ENCODE results near the gene FAM171A2. TPM values are rescaled to one million over a fixed set of nuclear protein-coding genes. Genes with fewer than 3 reads are reported as not detected.

FAM171A2 gene
- total RNA-seq, 1 experiment from 2014 or later: 27.5 TPM

GRCh38 chr17:44308865-44309264 is 54.8 kb downstream of the FAM171A2 start:
- peaks cover 9% of the 10 kb centered on the region for H3K23me2 ChIP-seq (ENCODE audit: insufficient read length, low read depth, low read length, poor library complexity, severe bottlenecking)
- peaks cover 28% of the 10 kb centered on the region for H3K27me3 Mint-ChIP-seq (ENCODE audit: low read depth)

More at GRCh38 chr17:44308865-44309264, 54.8 kb downstream of the FAM171A2 start:
- peak; percentile 46 for DNase-seq
- Mint-ChIP-seq H3K27ac (no peak overlapping the region), H3K4me1 (peaks cover 34 to 49% of the 10 kb centered on the region in 2 experiments), H3K9me3 (no peaks in the 10 kb centered on the region), H3K36me3 (ENCODE audit: insufficient read depth in 1 of 3, low read depth in 3 of 3) (peaks cover 0 to 5% (median 4%) of the 10 kb centered on the region in 3 experiments; a peak in 3 of 7 replicates), H3K4me3 (peak overlapping the region; percentile 50 to 81)
- Histone ChIP-seq H4K5ac (ENCODE audit: insufficient read length, low read depth, low read length) (no peak overlapping the region), H3K27me3 (ENCODE audit: insufficient read depth, low read length) (peaks cover under 1% of the 10 kb centered on the region; the same call in 1 of the 2 replicates), H4K8ac (replicated peaks; ENCODE audit: insufficient read length, low read depth, low read length) (no peak overlapping the region), H4K20me1 (ENCODE audit: control insufficient read depth, insufficient read depth, insufficient read length) (no peaks in the 10 kb centered on the region), H3K79me2 (ENCODE audit: insufficient read depth, low read length) (no peaks in the 10 kb centered on the region), H3K4me1 (ENCODE audit: insufficient read depth, low read length) (peaks cover 7% of the 10 kb centered on the region; the same call in 1 of the 2 replicates), H4K91ac (ENCODE audit: insufficient read length, low read depth, low read length) (no peak overlapping the region), H2AK5ac (ENCODE audit: insufficient read length, low read length) (no peak overlapping the region), H3K9ac (ENCODE audit: extremely low read depth, insufficient read length, low read length) (no peak overlapping the region), H2BK12ac (ENCODE audit: insufficient read length, low read depth, low read length) (no peak overlapping the region), H2BK120ac (ENCODE audit: low read depth, low read length, poor library complexity, severe bottlenecking) (no peak overlapping the region), H2BK15ac (ENCODE audit: low read depth, low read length) (no peak overlapping the region), H3K4me2 (ENCODE audit: insufficient read depth, insufficient read length, low read length) (peak overlapping the region; percentile 65), H3K79me1 (ENCODE audit: insufficient read depth, low read depth, low read length, poor library complexity, severe bottlenecking) (no peaks in the 10 kb centered on the region), H2BK5ac (ENCODE audit: insufficient read length, low read length) (no peak overlapping the region), H3K9me3 (ENCODE audit: control insufficient read depth, low read depth, low read length) (no peaks in the 10 kb centered on the region), H3K18ac (ENCODE audit: insufficient read length, low read depth, low read length) (no peak overlapping the region), H3T11ph (ENCODE audit: low read length) (no peak overlapping the region), H2AFZ (ENCODE audit: low read length) (no peak overlapping the region), H3K4ac (ENCODE audit: low read depth, low read length) (no peak overlapping the region), H3K23ac (ENCODE audit: insufficient read length, low read depth, low read length) (no peak overlapping the region), H3K27ac (ENCODE audit: insufficient read length, low read depth, low read length) (no peak overlapping the region), H2BK20ac (ENCODE audit: low read depth, low read length, poor library complexity, severe bottlenecking) (no peak overlapping the region), H3K56ac (ENCODE audit: insufficient read length, low read depth, low read length) (no peak overlapping the region), H3K14ac (ENCODE audit: insufficient read depth, low read length) (no peak overlapping the region)
- TF ChIP-seq, protein P1, sequence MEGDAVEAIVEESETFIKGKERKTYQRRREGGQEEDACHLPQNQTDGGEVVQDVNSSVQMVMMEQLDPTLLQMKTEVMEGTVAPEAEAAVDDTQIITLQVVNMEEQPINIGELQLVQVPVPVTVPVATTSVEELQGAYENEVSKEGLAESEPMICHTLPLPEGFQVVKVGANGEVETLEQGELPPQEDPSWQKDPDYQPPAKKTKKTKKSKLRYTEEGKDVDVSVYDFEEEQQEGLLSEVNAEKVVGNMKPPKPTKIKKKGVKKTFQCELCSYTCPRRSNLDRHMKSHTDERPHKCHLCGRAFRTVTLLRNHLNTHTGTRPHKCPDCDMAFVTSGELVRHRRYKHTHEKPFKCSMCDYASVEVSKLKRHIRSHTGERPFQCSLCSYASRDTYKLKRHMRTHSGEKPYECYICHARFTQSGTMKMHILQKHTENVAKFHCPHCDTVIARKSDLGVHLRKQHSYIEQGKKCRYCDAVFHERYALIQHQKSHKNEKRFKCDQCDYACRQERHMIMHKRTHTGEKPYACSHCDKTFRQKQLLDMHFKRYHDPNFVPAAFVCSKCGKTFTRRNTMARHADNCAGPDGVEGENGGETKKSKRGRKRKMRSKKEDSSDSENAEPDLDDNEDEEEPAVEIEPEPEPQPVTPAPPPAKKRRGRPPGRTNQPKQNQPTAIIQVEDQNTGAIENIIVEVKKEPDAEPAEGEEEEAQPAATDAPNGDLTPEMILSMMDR (conservative IDR thresholded peaks at IDR 0.05): no peak
- WGBS (ENCODE audit: extremely low coverage, insufficient read length, low lambda C conversion rate): no CpG with 5 or more reads among the region's 15 CpGs

Measured in H9 (cell line).